GM13976 (cell line): ENCODE data around the gene KRT81.
A peak's percentile ranks its signal among the peaks of the same experiment; 100 is the strongest.
"Not testable (repeated sequence)": the region's sequence is repeated elsewhere in the genome, so short reads cannot be mapped to it uniquely, and the experiment has no call there.

Experiments
- DNase-seq: peaks from one replicate; pipeline ENCODE4 v3.0.0; 2012; ENCODE audit warnings: low spot score
- in situ Hi-C: fragments of 300-500 bp; cut with MboI; formaldehyde crosslinking; loops from one replicate; pipeline ENCODE4 v1.12.0; 2022; ENCODE audit warnings: low sequenced_read_pairs, mixed read lengths, inconsistent platforms; ENCODE audit not compliant: unreplicated experiment
- TF ChIP-seq, protein P1 (sequence below): IDR thresholded peaks from 2 replicates; pipeline ENCODE4 v1.5.1; 2012; ENCODE audit warnings: borderline replicate concordance, mild to moderate bottlenecking; ENCODE audit not compliant: insufficient read depth; ENCODE audit errors: extremely low read depth, missing control alignments, control extremely low read depth

The KRT81 gene

GRCh38 chr12:52319097-52319496, 27.8 kb upstream of the KRT81 start:
- in situ Hi-C loops, result no loop called here
- TF ChIP-seq, protein P1, sequence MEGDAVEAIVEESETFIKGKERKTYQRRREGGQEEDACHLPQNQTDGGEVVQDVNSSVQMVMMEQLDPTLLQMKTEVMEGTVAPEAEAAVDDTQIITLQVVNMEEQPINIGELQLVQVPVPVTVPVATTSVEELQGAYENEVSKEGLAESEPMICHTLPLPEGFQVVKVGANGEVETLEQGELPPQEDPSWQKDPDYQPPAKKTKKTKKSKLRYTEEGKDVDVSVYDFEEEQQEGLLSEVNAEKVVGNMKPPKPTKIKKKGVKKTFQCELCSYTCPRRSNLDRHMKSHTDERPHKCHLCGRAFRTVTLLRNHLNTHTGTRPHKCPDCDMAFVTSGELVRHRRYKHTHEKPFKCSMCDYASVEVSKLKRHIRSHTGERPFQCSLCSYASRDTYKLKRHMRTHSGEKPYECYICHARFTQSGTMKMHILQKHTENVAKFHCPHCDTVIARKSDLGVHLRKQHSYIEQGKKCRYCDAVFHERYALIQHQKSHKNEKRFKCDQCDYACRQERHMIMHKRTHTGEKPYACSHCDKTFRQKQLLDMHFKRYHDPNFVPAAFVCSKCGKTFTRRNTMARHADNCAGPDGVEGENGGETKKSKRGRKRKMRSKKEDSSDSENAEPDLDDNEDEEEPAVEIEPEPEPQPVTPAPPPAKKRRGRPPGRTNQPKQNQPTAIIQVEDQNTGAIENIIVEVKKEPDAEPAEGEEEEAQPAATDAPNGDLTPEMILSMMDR, result no peak
- DNase-seq, result no peak

- no peak for DNase-seq
- in situ Hi-C loops, result no loop called here
- TF ChIP-seq, protein P1, result no peak
Observed at GRCh38 chr12:52318241-52318990, 27.1 kb upstream of the KRT81 start.

DNA sequence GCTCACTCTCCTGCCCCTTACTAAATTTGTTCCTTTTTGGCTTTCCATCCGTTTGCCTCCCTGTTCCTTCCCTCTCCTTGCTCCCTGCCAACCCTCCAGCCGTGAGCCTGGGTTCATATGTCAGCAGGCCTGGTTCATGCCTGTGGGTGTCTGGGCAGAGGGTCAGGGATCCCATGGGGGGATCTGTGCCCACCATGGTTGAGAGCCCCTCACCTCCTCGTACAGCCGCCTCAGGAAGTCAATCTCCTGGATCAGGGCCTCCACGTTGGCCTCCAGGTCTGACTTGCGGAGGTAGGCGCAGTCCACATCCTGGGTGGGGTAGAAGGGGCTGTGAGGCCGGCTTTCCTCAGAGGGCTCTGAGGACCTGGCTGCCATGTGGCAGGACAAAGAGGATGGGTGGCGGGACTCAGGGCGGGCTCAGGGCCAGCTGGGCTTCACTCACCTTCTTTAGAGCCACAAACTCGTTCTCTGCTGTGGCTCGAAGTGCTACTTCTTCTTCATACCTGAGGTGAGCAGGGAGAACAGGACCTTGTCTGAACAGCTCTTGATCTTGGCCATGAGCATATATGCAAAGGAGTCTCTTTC, 26.2 kb upstream of the KRT81 start:
- in situ Hi-C loops, result no loop called here
- DNase-seq, result no peak
- TF ChIP-seq, protein P1, result no peak

DNA sequence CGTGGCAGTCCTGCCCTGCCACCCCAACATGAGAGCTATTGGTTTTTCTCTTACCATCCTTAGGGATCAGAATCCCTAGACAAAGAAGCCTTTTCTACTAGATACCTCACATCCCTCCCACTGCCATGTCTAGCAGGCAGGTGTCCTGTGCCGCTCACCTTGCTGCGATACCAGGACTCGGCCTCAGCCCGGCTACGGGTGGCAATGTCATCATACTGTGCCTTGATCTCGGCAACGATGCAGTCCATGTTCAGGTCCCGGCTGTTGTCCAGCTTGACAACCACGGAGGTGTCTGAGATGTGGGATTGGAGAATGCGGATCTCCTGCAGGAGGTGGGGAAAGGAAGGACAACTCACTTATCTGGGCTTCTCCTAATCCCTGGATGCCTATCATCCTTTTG, 25.4 kb upstream of the KRT81 start:
- in situ Hi-C loops, result no loop called here
- TF ChIP-seq, protein P1, result no peak
- no peak for DNase-seq

GRCh38 chr12:52316290-52316689, 25.0 kb upstream of the KRT81 start:
- TF ChIP-seq, protein P1, result no peak
- no peak for DNase-seq
- in situ Hi-C loops, result no loop called here

GRCh38 chr12:52315721-52316120, 24.4 kb upstream of the KRT81 start:
- DNase-seq, in situ Hi-C loops: not testable (repeated sequence)
- TF ChIP-seq, protein P1, result peak; percentile 34
